ENCODE measurements around the gene CSE1L. TPM values are rescaled to one million over a fixed set of nuclear protein-coding genes. Genes with fewer than 3 reads are reported as not detected.

CSE1L gene
- total RNA-seq, 1 experiment from 2014 or later, result 316 TPM

DNA sequence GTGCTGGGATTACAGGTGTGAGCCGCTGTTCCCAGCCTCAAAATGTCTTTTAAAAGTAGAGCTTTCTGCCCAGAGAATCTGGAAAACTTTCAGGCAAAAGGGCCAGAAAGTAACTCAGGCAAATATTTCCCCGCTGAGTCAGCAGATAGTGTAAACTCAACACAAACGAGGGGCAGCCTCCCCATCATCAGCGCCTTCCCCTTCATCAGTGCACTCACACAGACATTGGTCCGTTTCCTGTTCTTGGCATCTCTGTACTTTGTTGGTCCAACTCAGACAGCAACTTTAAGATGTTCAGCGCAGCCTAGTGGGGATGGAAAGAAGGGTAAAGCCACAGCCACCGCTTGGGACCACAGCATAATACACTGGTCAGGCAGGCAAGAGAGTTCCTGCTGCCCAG lies 69.5 kb downstream of the CSE1L start:
- Histone ChIP-seq H3K36me3 (ENCODE audit: control insufficient read depth, insufficient read depth, low read length) (peaks cover 13% of the 10 kb centered on the region), H3K27me3 (replicated peaks; ENCODE audit: control insufficient read depth, insufficient read depth, low read length) (no peaks in the 10 kb centered on the region), H3K4me3 (ENCODE audit: low read depth, low read length) (no peak overlapping the region), H3K4me1 (no peaks in the 10 kb centered on the region), H3K9me3 (no peaks in the 10 kb centered on the region)
- Mint-ChIP-seq H3K27ac (ENCODE audit: unreplicated experiment) (no peak overlapping the region), H3K36me3 (ENCODE audit: insufficient read depth, unreplicated experiment) (peaks cover 98% of the 10 kb centered on the region), H3K9me3 (ENCODE audit: unreplicated experiment) (no peaks in the 10 kb centered on the region), H3K4me1 (ENCODE audit: low read depth, unreplicated experiment) (no peaks in the 10 kb centered on the region), H3K4me3 (ENCODE audit: unreplicated experiment) (no peak overlapping the region), H3K27me3 (ENCODE audit: insufficient read depth, unreplicated experiment) (no peaks in the 10 kb centered on the region)
- no TSS peak for BruUV-seq (replicated peaks)
- intact Hi-C loops (cut with micrococcal nuclease; ENCODE audit: unreplicated experiment), result no loop called here
- CTCF ChIA-PET, result no interaction called here
- POLR2A ChIA-PET, result no interaction called here
- TF ChIP-seq, protein P1, sequence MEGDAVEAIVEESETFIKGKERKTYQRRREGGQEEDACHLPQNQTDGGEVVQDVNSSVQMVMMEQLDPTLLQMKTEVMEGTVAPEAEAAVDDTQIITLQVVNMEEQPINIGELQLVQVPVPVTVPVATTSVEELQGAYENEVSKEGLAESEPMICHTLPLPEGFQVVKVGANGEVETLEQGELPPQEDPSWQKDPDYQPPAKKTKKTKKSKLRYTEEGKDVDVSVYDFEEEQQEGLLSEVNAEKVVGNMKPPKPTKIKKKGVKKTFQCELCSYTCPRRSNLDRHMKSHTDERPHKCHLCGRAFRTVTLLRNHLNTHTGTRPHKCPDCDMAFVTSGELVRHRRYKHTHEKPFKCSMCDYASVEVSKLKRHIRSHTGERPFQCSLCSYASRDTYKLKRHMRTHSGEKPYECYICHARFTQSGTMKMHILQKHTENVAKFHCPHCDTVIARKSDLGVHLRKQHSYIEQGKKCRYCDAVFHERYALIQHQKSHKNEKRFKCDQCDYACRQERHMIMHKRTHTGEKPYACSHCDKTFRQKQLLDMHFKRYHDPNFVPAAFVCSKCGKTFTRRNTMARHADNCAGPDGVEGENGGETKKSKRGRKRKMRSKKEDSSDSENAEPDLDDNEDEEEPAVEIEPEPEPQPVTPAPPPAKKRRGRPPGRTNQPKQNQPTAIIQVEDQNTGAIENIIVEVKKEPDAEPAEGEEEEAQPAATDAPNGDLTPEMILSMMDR (IDR thresholded peaks at IDR 0.05; ENCODE audit: insufficient read depth in 1 of 2, low read depth in 1 of 2, low read length in 1 of 2, severe bottlenecking in 1 of 2, unreplicated experiment in 1 of 2), result peak in 1 of 2 experiments; percentile 25
- no peak for DNase-seq

DNA sequence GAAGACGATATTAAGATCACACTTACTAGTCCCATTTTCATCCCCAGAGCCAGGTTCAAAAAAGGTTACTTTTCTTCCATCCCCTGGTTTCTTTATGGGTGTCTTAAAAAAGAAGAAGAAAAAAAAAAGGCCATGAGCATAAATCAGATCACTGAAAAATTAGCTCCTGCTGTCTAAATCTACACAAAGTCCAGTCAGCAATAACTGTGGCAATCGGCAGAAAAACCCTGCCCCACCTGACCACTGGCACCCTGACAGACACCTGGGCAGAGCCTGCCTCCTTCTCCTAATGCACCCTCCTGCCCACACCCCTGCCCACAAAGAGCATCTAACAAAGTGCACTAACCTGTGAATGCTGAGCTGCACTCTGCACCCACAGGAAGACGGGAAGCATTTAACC lies 72.2 kb downstream of the CSE1L start:
- no peaks in the 10 kb centered on the region for H3K9me3 ChIP-seq
- CTCF ChIA-PET, result no interaction called here
- DNase-seq, result no peak
- POLR2A ChIA-PET, result no interaction called here
- Mint-ChIP-seq H3K4me3 (ENCODE audit: unreplicated experiment) (no peak overlapping the region), H3K27ac (ENCODE audit: unreplicated experiment) (peak overlapping the region; percentile 14), H3K4me1 (ENCODE audit: low read depth, unreplicated experiment) (no peaks in the 10 kb centered on the region), H3K27me3 (ENCODE audit: insufficient read depth, unreplicated experiment) (no peaks in the 10 kb centered on the region), H3K9me3 (ENCODE audit: unreplicated experiment) (no peaks in the 10 kb centered on the region), H3K36me3 (ENCODE audit: insufficient read depth, unreplicated experiment) (peaks cover 95% of the 10 kb centered on the region)
- intact Hi-C loops (cut with micrococcal nuclease; ENCODE audit: unreplicated experiment), result no loop called here
- H3K4me3 ChIP-seq (ENCODE audit: low read depth, low read length), result no peak overlapping the region
- TF ChIP-seq, protein P1 (IDR thresholded peaks at IDR 0.05; ENCODE audit: insufficient read depth in 1 of 2, low read depth in 1 of 2, low read length in 1 of 2, severe bottlenecking in 1 of 2, unreplicated experiment in 1 of 2), result no peak
- no peaks in the 10 kb centered on the region for H3K27me3 ChIP-seq (replicated peaks; ENCODE audit: control insufficient read depth, insufficient read depth, low read length)
- BruUV-seq (replicated peaks), result no TSS peak
- no peaks in the 10 kb centered on the region for H3K4me1 ChIP-seq
- H3K36me3 ChIP-seq (ENCODE audit: control insufficient read depth, insufficient read depth, low read length), result peaks cover 14% of the 10 kb centered on the region

DNA sequence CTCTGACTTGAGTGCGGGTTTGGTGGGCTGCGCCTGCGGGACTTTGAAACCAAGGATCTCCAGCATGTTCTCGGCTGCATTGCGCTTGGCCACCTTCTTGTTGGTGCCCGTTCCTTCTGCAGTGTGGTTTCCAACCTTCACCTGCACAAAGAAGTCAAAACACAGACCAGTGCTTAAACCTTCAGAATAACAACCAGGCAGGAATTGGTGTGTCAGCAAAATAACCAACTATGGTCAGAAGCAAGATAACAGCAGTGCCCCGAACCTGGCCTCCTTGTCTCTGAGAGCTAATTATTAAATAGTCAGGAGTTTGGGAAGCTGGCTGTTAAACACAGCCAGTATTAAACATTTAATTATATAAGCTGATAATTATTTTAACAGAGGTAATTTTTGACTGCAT lies 73.9 kb downstream of the CSE1L start:
- H3K4me3 Mint-ChIP-seq (ENCODE audit: unreplicated experiment), result no peak overlapping the region
- Histone ChIP-seq H3K4me1 (no peaks in the 10 kb centered on the region), H3K27me3 (replicated peaks; ENCODE audit: control insufficient read depth, insufficient read depth, low read length) (no peaks in the 10 kb centered on the region), H3K9me3 (no peaks in the 10 kb centered on the region), H3K36me3 (ENCODE audit: control insufficient read depth, insufficient read depth, low read length) (peaks cover 18% of the 10 kb centered on the region), H3K4me3 (ENCODE audit: low read depth, low read length) (no peak overlapping the region)
- H3K27me3 Mint-ChIP-seq (ENCODE audit: insufficient read depth, unreplicated experiment), result no peaks in the 10 kb centered on the region
- no peaks in the 10 kb centered on the region for H3K9me3 Mint-ChIP-seq (ENCODE audit: unreplicated experiment)
- H3K36me3 Mint-ChIP-seq (ENCODE audit: insufficient read depth, unreplicated experiment), result peaks cover 96% of the 10 kb centered on the region
- ChIA-PET CTCF (interaction anchor here (0.6 kb wide), 1 partner anchor 109 kb away, joined by 6 read pairs; no protein-coding TSS in a partner anchor), POLR2A (no interaction called here)
- no peak for DNase-seq
- H3K4me1 Mint-ChIP-seq (ENCODE audit: low read depth, unreplicated experiment), result no peaks in the 10 kb centered on the region
- no peak overlapping the region for H3K27ac Mint-ChIP-seq (ENCODE audit: unreplicated experiment)
- no TSS peak for BruUV-seq (replicated peaks)
- TF ChIP-seq, protein P1 (IDR thresholded peaks at IDR 0.05; ENCODE audit: insufficient read depth in 1 of 2, low read depth in 1 of 2, low read length in 1 of 2, severe bottlenecking in 1 of 2, unreplicated experiment in 1 of 2), result no peak
- intact Hi-C loops (cut with micrococcal nuclease; ENCODE audit: unreplicated experiment), result no loop called here

All from Caco-2 (cell line).